HCT116 (cell line): ENCODE results near the gene MED13L. TPM values are rescaled to one million over a fixed set of nuclear protein-coding genes. Genes with fewer than 3 reads are reported as not detected.

ENCODE experiments used
- ATAC-seq: fragments of 200-7000 bp; cut with Tn5 transposase; 2 replicates; pipeline ENCODE4 v1.9.1; 2020; ENCODE audit warnings: mild to moderate bottlenecking, moderate library complexity
- BruUV-seq: library from RNA; stranded (reverse); fragments of 400-500 nt; replicated peaks from 2 replicates; lab custom pipeline; 2021; lab: Mats Ljungman, UMichigan
- CTCF ChIA-PET: fragments of 300-600 bp; sonication (Branson Sonifier 250); formaldehyde crosslinking; loops from one replicate; lab custom pipeline; 2021; ENCODE audit warnings: antibody characterized with exemption; lab: Charles Lee
- POLR2A ChIA-PET: fragments of 300-600, 350-600 bp; sonication (Branson Sonifier 250); formaldehyde crosslinking; loops from one replicate; lab custom pipeline; 2021; ENCODE audit warnings: antibody characterized with exemption; lab: Charles Lee
- RAD21 ChIA-PET, 2 experiments: fragments of 300-600 bp; sonication (Branson Sonifier 250); formaldehyde crosslinking; loops; one replicate each; lab custom pipeline; 2023; ENCODE audit warnings: low total read pairs in 2 of 2; ENCODE audit not compliant: uncharacterized antibody in 2 of 2, unreplicated experiment in 2 of 2, low non-redundant PET in 1 of 2; lab: Charles Lee
- DNase-seq: peaks from one replicate; pipeline ENCODE4 v3.0.0-alpha.2; 2010; ENCODE audit warnings: low read depth, low spot score
- H2AFZ ChIP-seq: fragments of 200-600 bp; shearing (Covaris generic), sonication (generic); 2 replicates; pipeline ENCODE4 v1.6.1; 2017; ENCODE audit warnings: low read depth, mixed run types, mixed read lengths, antibody characterized with exemption, low read length; ENCODE audit not compliant: poor library complexity, severe bottlenecking
- H3K27ac ChIP-seq: 2 replicates; pipeline ENCODE4 v1.5.1; 2012; ENCODE audit warnings: low read depth, low read length
- H3K27me3 ChIP-seq: fragments of 200-600 bp; sonication (generic); 2 replicates; pipeline ENCODE4 v1.6.1; 2016; ENCODE audit warnings: mixed run types, low read length, mixed read lengths; ENCODE audit not compliant: insufficient read depth
- H3K36me3 ChIP-seq, 2 experiments: fragments of 200-500 bp in 1 of 2; fragments of 200-600 bp in 1 of 2; sonication (Bioruptor generic) in 1 of 2; sonication (generic) in 1 of 2; 2 replicates each; pipeline versions ENCODE4 v1.5.1 to v1.6.1; 2014 to 2016; ENCODE audit warnings: low read length in 2 of 2, inconsistent platforms in 1 of 2, mixed read lengths in 1 of 2, mixed run types in 1 of 2; ENCODE audit not compliant: insufficient read depth in 2 of 2, control insufficient read depth in 1 of 2
- H3K4me1 ChIP-seq, 2 experiments: fragments of 200-600 bp in 1 of 2; sonication (generic) in 1 of 2; 2 replicates each; pipeline versions ENCODE4 v1.5.1 to v1.6.1; 2012 to 2017; ENCODE audit warnings: low read length in 2 of 2, inconsistent platforms in 1 of 2, mild to moderate bottlenecking in 1 of 2, mixed read lengths in 1 of 2, mixed run types in 1 of 2, moderate library complexity in 1 of 2; ENCODE audit not compliant: insufficient read depth in 2 of 2, control insufficient read depth in 1 of 2
- H3K4me2 ChIP-seq: fragments of 200-600 bp; sonication (generic); 2 replicates; pipeline ENCODE4 v1.6.1; 2017; ENCODE audit warnings: mixed run types, low read length, mixed read lengths
- H3K4me3 ChIP-seq, 2 experiments: fragments of 200-600 bp in 1 of 2; sonication (generic) in 1 of 2; replicated peaks in 1 of 2; 2 replicates each; pipeline ENCODE4 v1.5.1; 2011 to 2016; ENCODE audit warnings: low read length in 2 of 2, control low read depth in 1 of 2, low read depth in 1 of 2, mild to moderate bottlenecking in 1 of 2, mixed read lengths in 1 of 2, mixed run types in 1 of 2
- H3K79me2 ChIP-seq: fragments of 200-600 bp; sonication (generic); 2 replicates; pipeline ENCODE4 v1.6.1; 2017; ENCODE audit warnings: mild to moderate bottlenecking, mixed run types, low read length, moderate library complexity, mixed read lengths; ENCODE audit not compliant: insufficient read depth
- H3K9ac ChIP-seq: fragments of 200-600 bp; sonication (generic); 2 replicates; pipeline ENCODE4 v1.6.1; 2016; ENCODE audit warnings: low read length, mixed read lengths
- H3K9me2 ChIP-seq: fragments of 200-600 bp; sonication (generic), shearing (Covaris generic); 2 replicates; pipeline ENCODE4 v1.6.1; 2017; ENCODE audit warnings: mixed run types, mild to moderate bottlenecking, moderate library complexity; ENCODE audit not compliant: insufficient read depth
- H3K9me3 ChIP-seq, 2 experiments: fragments of 200-500 bp in 1 of 2; fragments of 200-600 bp in 1 of 2; sonication (Bioruptor generic) in 1 of 2; sonication (generic) in 1 of 2; 2 replicates each; pipeline ENCODE4 v1.6.1; 2014 to 2017; ENCODE audit warnings: low read length in 2 of 2, mixed read lengths in 2 of 2, inconsistent platforms in 1 of 2, low read depth in 1 of 2, mild to moderate bottlenecking in 1 of 2, mixed run types in 1 of 2, moderate library complexity in 1 of 2; ENCODE audit not compliant: control insufficient read depth in 1 of 2, insufficient read depth in 1 of 2
- H4K20me1 ChIP-seq: fragments of 200-600 bp; sonication (generic), shearing (Covaris generic); 2 replicates; pipeline ENCODE4 v1.6.1; 2017; ENCODE audit warnings: mixed run types, mild to moderate bottlenecking, moderate library complexity; ENCODE audit not compliant: insufficient read depth
- CBX3 ChIP-seq: IDR thresholded peaks from 2 replicates; pipeline ENCODE4 v1.6.1; 2012; ENCODE audit warnings: low read depth
- CEBPB ChIP-seq: IDR thresholded peaks from 2 replicates; pipeline ENCODE4 v1.6.1; 2012; ENCODE audit warnings: low read depth
- CTCF ChIP-seq, 3 experiments: fragments of 200-600 bp in 1 of 3; sonication (generic) in 1 of 3; IDR thresholded peaks in 2 of 3; conservative IDR thresholded peaks in 1 of 3; 2 replicates each; pipeline ENCODE4 v1.5.1; 2012 to 2017; ENCODE audit warnings: low read depth in 2 of 3, low read length in 2 of 3, antibody characterized with exemption in 1 of 3, borderline replicate concordance in 1 of 3, control low read depth in 1 of 3, mild to moderate bottlenecking in 1 of 3, mixed read lengths in 1 of 3, mixed run types in 1 of 3, moderate library complexity in 1 of 3; ENCODE audit not compliant: insufficient read depth in 1 of 3
- EGR1 ChIP-seq: IDR thresholded peaks from 2 replicates; pipeline ENCODE4 v1.6.1; 2012; ENCODE audit warnings: low read depth
- EZH2 ChIP-seq: fragments of 200-600 bp; sonication (generic); IDR thresholded peaks from 2 replicates; pipeline ENCODE4 v1.6.1; 2017; ENCODE audit warnings: antibody characterized with exemption, mixed run types
- POLR2A ChIP-seq: IDR thresholded peaks from 2 replicates; pipeline ENCODE4 v1.7.0; 2011; ENCODE audit warnings: borderline replicate concordance; ENCODE audit not compliant: insufficient read depth, insufficient read length; ENCODE audit errors: extremely low read depth
- POLR2AphosphoS5 ChIP-seq: IDR thresholded peaks from 2 replicates; pipeline ENCODE4 v1.6.1; 2011; ENCODE audit warnings: mild to moderate bottlenecking, low read depth, low read length, moderate library complexity
- SIN3A ChIP-seq: IDR thresholded peaks from 2 replicates; pipeline ENCODE4 v1.6.1; 2012; ENCODE audit warnings: low read depth
- SP1 ChIP-seq: IDR thresholded peaks from 2 replicates; pipeline ENCODE4 v1.6.1; 2012; ENCODE audit warnings: low read depth
- SRF ChIP-seq: IDR thresholded peaks from 2 replicates; pipeline ENCODE4 v1.6.1; 2012; ENCODE audit warnings: low read depth
- TCF7L2 ChIP-seq: IDR thresholded peaks from 2 replicates; pipeline ENCODE4 v1.7.0; 2011; ENCODE audit warnings: borderline replicate concordance, inconsistent platforms; ENCODE audit not compliant: insufficient read depth, insufficient read length; ENCODE audit errors: extremely low read depth
- YY1 ChIP-seq: IDR thresholded peaks from 2 replicates; pipeline ENCODE4 v1.6.1; 2011; ENCODE audit warnings: low read length, low read depth, moderate library complexity, mild to moderate bottlenecking; ENCODE audit not compliant: insufficient replicate concordance; ENCODE audit errors: extremely low read depth
- ZBTB33 ChIP-seq: IDR thresholded peaks from 2 replicates; pipeline ENCODE4 v1.6.1; 2011; ENCODE audit warnings: mild to moderate bottlenecking, low read length, moderate library complexity; ENCODE audit not compliant: insufficient replicate concordance; ENCODE audit errors: extremely low read depth
- ZNF274 ChIP-seq: fragments of 200-500 bp; sonication (Bioruptor generic); IDR thresholded peaks from 2 replicates; pipeline ENCODE4 v1.6.1; 2014; ENCODE audit warnings: mild to moderate bottlenecking, low read depth, low read length, inconsistent platforms
- intact Hi-C: fragments of 100-400 bp; cut with micrococcal nuclease; formaldehyde crosslinking; loops from 2 replicates; pipeline ENCODE4 v1.10.0; 2022
- total RNA-seq: library from RNA; stranded (reverse); gene quantifications from one replicate; pipeline ENCODE4 v1.2.1, GENCODE V29; 2021; ENCODE audit not compliant: unreplicated experiment

The MED13L gene
- total RNA-seq, 1 experiment from 2014 or later, result 176 TPM

- DNase-seq (no peak), ATAC-seq (no peak)
- ChIA-PET POLR2A (no interaction called here), RAD21 (no interaction called here)
- peaks cover 55% of the 10 kb centered on the region for H4K20me1 ChIP-seq
- 0 out of 4 replicates have a peak, but pooled peaks cover 0 to 3% of the 10 kb centered on the region in 2 experiments for H3K36me3 ChIP-seq
- H3K4me1 ChIP-seq, result no peaks in the 10 kb centered on the region; a peak in 1 of 4 replicates
- intact Hi-C loops, result no loop called here
- BruUV-seq, result no TSS peak
- H3K4me2 ChIP-seq, result no peak overlapping the region
- no peaks in the 10 kb centered on the region for H3K9me2 ChIP-seq
- no peak overlapping the region for H3K9ac ChIP-seq
- H3K79me2 ChIP-seq, result peaks cover 99% of the 10 kb centered on the region
- no peak for TF ChIP-seq POLR2AphosphoS5
- TF ChIP-seq CEBPB, result no peak
- TF ChIP-seq POLR2A, result no peak
- no peak for TF ChIP-seq SRF
- no peak for TF ChIP-seq EGR1
- TF ChIP-seq ZNF274, result no peak
- no peak for TF ChIP-seq CBX3
- no peak for TF ChIP-seq CTCF (IDR thresholded peaks at IDR 0.05 in 2 of 3, conservative IDR thresholded peaks at IDR 0.05 in 1 of 3; ENCODE audit: borderline replicate concordance in 1 of 3, insufficient read depth in 1 of 3, low read depth in 2 of 3, low read length in 2 of 3)
- TF ChIP-seq ZBTB33, result no peak
- TF ChIP-seq YY1, result no peak
- no peak for TF ChIP-seq SIN3A
- no peak for TF ChIP-seq SP1
- no peak for TF ChIP-seq EZH2
- TF ChIP-seq TCF7L2, result no peak
- TF ChIP-seq, all 23 proteins: peak for 0
- H3K9me3 ChIP-seq, result no peaks in the 10 kb centered on the region
- H3K27me3 ChIP-seq, result no peaks in the 10 kb centered on the region
- H3K27ac ChIP-seq, result no peak overlapping the region
- no peak overlapping the region for H2AFZ ChIP-seq
- CTCF ChIA-PET, result no interaction called here
- H3K4me3 ChIP-seq, result no peak overlapping the region
Measured at GRCh38 chr12:116210131-116210530, 67.4 kb downstream of the MED13L start.
